Left ventricle myocardium inferior (tissue), 1 donor: ENCODE data around the gene BTD. TPM values are rescaled to one million over a fixed set of nuclear protein-coding genes. Genes with fewer than 3 reads are reported as not detected.

Source experiments
- DNase-seq: peaks from one replicate; pipeline ENCODE4 v3.0.0-alpha.2; 2020
- H3K27ac ChIP-seq: fragments of 200-600 bp; replicated peaks from 2 replicates; pipeline ENCODE4 v1.8.0; 2021
- H3K27me3 ChIP-seq: fragments of 200-600 bp; 2 replicates; pipeline ENCODE4 v1.8.0; 2021; ENCODE audit warnings: low read depth
- H3K36me3 ChIP-seq: fragments of 200-600 bp; 2 replicates; pipeline ENCODE4 v1.8.0; 2021
- H3K4me1 ChIP-seq: fragments of 200-600 bp; 2 replicates; pipeline ENCODE4 v1.8.0; 2021
- H3K4me3 ChIP-seq: fragments of 200-600 bp; 2 replicates; pipeline ENCODE4 v1.8.0; 2021; ENCODE audit warnings: mild to moderate bottlenecking, moderate library complexity
- H3K9me3 ChIP-seq: fragments of 200-600 bp; replicated peaks from 2 replicates; pipeline ENCODE4 v1.8.0; 2021
- intact Hi-C: fragments of 100-400 bp; cut with micrococcal nuclease; formaldehyde crosslinking; loops from one replicate; pipeline ENCODE4 v1.11.0; 2022
- total RNA-seq: library from RNA; stranded (reverse); fragmentation: NEBNext Ultra II Directional; extraction: Animal tissue kit (Norgen Biotek cat#: 25700); gene quantifications from one replicate; pipeline ENCODE4 v1.2.1, GENCODE V29; 2021
- TF ChIP-seq, protein P1 (sequence below): fragments of 200-600 bp; IDR thresholded peaks from 2 replicates; pipeline ENCODE4 v1.8.0; 2021; ENCODE audit warnings: antibody characterized with exemption, mild to moderate bottlenecking, borderline replicate concordance
- donor health status: DM: no; HTN: yes; CAD: no; lungs with severe emphysema.

Gene BTD
- total RNA-seq, 1 donor from 2014 or later, result 9.2 TPM

- TF ChIP-seq, protein P1, sequence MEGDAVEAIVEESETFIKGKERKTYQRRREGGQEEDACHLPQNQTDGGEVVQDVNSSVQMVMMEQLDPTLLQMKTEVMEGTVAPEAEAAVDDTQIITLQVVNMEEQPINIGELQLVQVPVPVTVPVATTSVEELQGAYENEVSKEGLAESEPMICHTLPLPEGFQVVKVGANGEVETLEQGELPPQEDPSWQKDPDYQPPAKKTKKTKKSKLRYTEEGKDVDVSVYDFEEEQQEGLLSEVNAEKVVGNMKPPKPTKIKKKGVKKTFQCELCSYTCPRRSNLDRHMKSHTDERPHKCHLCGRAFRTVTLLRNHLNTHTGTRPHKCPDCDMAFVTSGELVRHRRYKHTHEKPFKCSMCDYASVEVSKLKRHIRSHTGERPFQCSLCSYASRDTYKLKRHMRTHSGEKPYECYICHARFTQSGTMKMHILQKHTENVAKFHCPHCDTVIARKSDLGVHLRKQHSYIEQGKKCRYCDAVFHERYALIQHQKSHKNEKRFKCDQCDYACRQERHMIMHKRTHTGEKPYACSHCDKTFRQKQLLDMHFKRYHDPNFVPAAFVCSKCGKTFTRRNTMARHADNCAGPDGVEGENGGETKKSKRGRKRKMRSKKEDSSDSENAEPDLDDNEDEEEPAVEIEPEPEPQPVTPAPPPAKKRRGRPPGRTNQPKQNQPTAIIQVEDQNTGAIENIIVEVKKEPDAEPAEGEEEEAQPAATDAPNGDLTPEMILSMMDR, result no peak
- Histone ChIP-seq H3K4me3 (no peak overlapping the region), H3K9me3 (no peaks in the 10 kb centered on the region), H3K27ac (no peak overlapping the region), H3K27me3 (no peaks in the 10 kb centered on the region), H3K36me3 (peaks cover 42% of the 10 kb centered on the region), H3K4me1 (no peaks in the 10 kb centered on the region)
- intact Hi-C loops, result loop anchor here (10.0 kb wide), 1 partner anchor 134 kb away; the partner anchor contains the start of genes EAF1 and METTL6
- no peak for DNase-seq
Observed at GRCh38 chr3:15558581-15558980, 43.0 kb upstream of the BTD start.

DNA sequence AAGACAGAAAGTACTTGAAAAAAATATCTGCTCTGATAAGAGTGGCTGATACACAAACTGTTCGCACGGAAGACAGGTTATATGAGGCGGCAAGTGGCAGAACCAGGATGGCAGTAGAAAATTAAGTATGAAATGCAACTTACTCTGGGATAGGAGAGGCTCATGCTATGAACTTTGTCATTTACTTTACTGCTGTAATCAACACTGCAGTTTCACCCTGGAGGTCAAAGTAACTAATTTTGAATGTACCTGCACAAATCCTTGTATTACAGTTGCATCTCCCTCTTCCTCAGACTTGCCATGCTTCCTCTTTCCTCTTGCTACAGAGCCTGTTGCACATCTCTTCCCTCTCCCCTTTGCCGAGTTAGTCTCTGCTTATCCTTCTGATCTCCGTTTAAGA lies 39.0 kb upstream of the BTD start:
- Histone ChIP-seq H3K36me3 (peaks cover 80% of the 10 kb centered on the region), H3K4me1 (no peaks in the 10 kb centered on the region), H3K9me3 (no peaks in the 10 kb centered on the region), H3K27me3 (no peaks in the 10 kb centered on the region), H3K4me3 (no peak overlapping the region), H3K27ac (no peak overlapping the region)
- TF ChIP-seq, protein P1, result no peak
- DNase-seq, result no peak
- intact Hi-C loops, result no loop called here

DNA sequence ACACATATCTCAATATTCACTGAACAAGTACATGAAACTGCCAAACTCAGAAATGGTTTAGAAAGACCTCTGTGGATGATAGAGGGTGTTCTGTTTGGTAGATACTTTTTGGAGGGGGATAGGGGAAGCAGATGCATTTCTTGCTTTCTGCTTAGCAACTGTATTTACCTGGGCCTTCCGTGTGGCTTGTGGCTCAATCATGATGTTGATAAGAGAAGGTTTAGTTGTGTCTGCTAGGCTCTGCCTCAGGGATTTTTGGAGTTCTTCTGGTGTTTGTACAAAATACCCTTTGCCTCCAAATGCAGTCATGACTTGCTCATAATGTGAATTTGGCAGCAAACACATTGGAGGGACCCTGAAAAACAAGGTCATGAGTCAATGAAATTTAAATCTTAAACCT lies 38.4 kb upstream of the BTD start:
- intact Hi-C loops, result no loop called here
- no peak for DNase-seq
- no peaks in the 10 kb centered on the region for H3K4me1 ChIP-seq
- TF ChIP-seq, protein P1, result no peak
- H3K27ac ChIP-seq, result no peak overlapping the region
- peaks cover 87% of the 10 kb centered on the region for H3K36me3 ChIP-seq
- no peak overlapping the region for H3K4me3 ChIP-seq
- H3K27me3 ChIP-seq, result no peaks in the 10 kb centered on the region
- no peaks in the 10 kb centered on the region for H3K9me3 ChIP-seq

- Histone ChIP-seq H3K4me3 (no peak overlapping the region), H3K36me3 (peaks cover 64% of the 10 kb centered on the region), H3K27ac (no peak overlapping the region), H3K27me3 (no peaks in the 10 kb centered on the region), H3K9me3 (no peaks in the 10 kb centered on the region), H3K4me1 (no peaks in the 10 kb centered on the region)
- TF ChIP-seq, protein P1, result no peak
- intact Hi-C loops, result loop anchor here (10.0 kb wide), 1 partner anchor 137 kb away; no protein-coding TSS in a partner anchor
- no peak for DNase-seq
Observed at GRCh38 chr3:15572138-15572537, 29.4 kb upstream of the BTD start.

DNA sequence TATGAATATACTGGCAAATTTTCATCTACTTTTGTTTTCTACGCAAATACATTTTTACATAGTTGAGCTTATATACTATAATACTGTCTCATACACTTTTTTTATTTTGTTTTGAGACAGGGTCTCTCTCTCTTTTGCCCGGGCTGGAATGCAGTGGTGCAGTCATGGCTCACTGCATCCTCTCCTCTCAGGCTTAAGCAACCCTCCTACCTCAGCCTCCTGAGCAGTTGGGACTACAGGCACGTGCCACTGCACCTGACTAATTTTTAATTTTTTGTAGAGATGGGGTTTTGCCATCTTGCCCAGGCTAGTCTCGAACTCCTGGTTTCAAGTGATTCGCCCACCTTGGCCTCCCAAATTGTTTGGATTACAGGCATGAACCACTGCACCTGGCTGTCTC lies 26.1 kb upstream of the BTD start:
- TF ChIP-seq, protein P1, result no peak
- intact Hi-C loops, result loop anchor here (10.0 kb wide), 1 partner anchor 141 kb away; no protein-coding TSS in a partner anchor
- H3K27me3 ChIP-seq, result no peaks in the 10 kb centered on the region
- peaks cover 4% of the 10 kb centered on the region for H3K4me1 ChIP-seq
- H3K9me3 ChIP-seq, result no peaks in the 10 kb centered on the region
- peaks cover 65% of the 10 kb centered on the region for H3K36me3 ChIP-seq
- H3K4me3 ChIP-seq, result no peak overlapping the region
- no peak for DNase-seq
- H3K27ac ChIP-seq, result no peak overlapping the region
